ENCODE results near the gene TRIP4. TPM values are rescaled to one million over a fixed set of nuclear protein-coding genes. Genes with fewer than 3 reads are reported as not detected.

TRIP4 gene
- total and polyA plus RNA-seq, 9 of the 15 experiments (the other 6 are each of a cell fraction or from before 2014, with no cell fraction given): 7.6 to 23.3 (median 16.7) TPM

- TF ChIP-seq RBFOX2 (IDR thresholded peaks at IDR 0.05; ENCODE audit: low read depth, low read length): peak; percentile 77
- TF ChIP-seq MTA2 (IDR thresholded peaks at IDR 0.05; ENCODE audit: low read depth): peak; percentile 76
- peak in 1 of 2 experiments; percentile 53; a peak in 1 of 4 replicates for TF ChIP-seq KDM4B (IDR thresholded peaks at IDR 0.05; ENCODE audit: borderline replicate concordance in 2 of 2, low read depth in 1 of 2)
- peak; percentile 58 for TF ChIP-seq EP400 (IDR thresholded peaks at IDR 0.05)
- peak; percentile 43 for TF ChIP-seq NFYB (IDR thresholded peaks at IDR 0.05; ENCODE audit: extremely low read depth, insufficient read length)
- peak; percentile 99 for TF ChIP-seq NKRF (IDR thresholded peaks at IDR 0.05; ENCODE audit: borderline replicate concordance)
- peak; percentile 65 for TF ChIP-seq TAF1 (IDR thresholded peaks at IDR 0.05; ENCODE audit: control insufficient read depth, extremely low read depth, insufficient read depth, low read length, severe bottlenecking)
- peak; percentile 51; the same call in 1 of the 2 replicates for TF ChIP-seq ESRRA (IDR thresholded peaks at IDR 0.05; ENCODE audit: borderline replicate concordance, low read depth)
- no peak for TF ChIP-seq MGA (IDR thresholded peaks at IDR 0.05)
- peak; percentile 64 for TF ChIP-seq FOXJ2 (tag; IDR thresholded peaks at IDR 0.05)
- no peak for TF ChIP-seq ILK (tag; IDR thresholded peaks at IDR 0.05; ENCODE audit: borderline replicate concordance, low read depth)
- no peak for TF ChIP-seq SIRT6 (IDR thresholded peaks at IDR 0.05; ENCODE audit: low read depth, low read length)
- peak; percentile 87 for TF ChIP-seq BMI1 (IDR thresholded peaks at IDR 0.05; ENCODE audit: low read length)
- TF ChIP-seq HOXB6 (CRISPR knock-in tag; IDR thresholded peaks at IDR 0.05; ENCODE audit: borderline replicate concordance): no peak
Observed at GRCh38 chr15:64355944-64356709, 31.5 kb upstream of the TRIP4 start, which contains the start of gene CSNK1G1 (continued).

All from K562 (cell line).